HEK293T (cell line): Measurements from ENCODE around the gene FSD2.
A peak's percentile ranks its signal among the peaks of the same experiment; 100 is the strongest.

Experiments used
- FOXA1 ChIP-seq: fragments of 450-650 bp; IDR thresholded peaks from 2 replicates; pipeline ENCODE4 v1.6.1; 2016; ENCODE audit warnings: mild to moderate bottlenecking
- FOXM1 ChIP-seq: fragments of 450-650 bp; IDR thresholded peaks from 2 replicates; pipeline ENCODE4 v1.6.1; 2017; ENCODE audit warnings: mild to moderate bottlenecking, borderline replicate concordance
- LEF1 ChIP-seq: fragments of 450-650 bp; IDR thresholded peaks from 2 replicates; pipeline ENCODE4 v1.6.1; 2017; ENCODE audit warnings: mild to moderate bottlenecking, borderline replicate concordance
- TARDBP ChIP-seq: fragments of 450-650 bp; IDR thresholded peaks from 2 replicates; pipeline ENCODE4 v1.6.1; 2016

DNA sequence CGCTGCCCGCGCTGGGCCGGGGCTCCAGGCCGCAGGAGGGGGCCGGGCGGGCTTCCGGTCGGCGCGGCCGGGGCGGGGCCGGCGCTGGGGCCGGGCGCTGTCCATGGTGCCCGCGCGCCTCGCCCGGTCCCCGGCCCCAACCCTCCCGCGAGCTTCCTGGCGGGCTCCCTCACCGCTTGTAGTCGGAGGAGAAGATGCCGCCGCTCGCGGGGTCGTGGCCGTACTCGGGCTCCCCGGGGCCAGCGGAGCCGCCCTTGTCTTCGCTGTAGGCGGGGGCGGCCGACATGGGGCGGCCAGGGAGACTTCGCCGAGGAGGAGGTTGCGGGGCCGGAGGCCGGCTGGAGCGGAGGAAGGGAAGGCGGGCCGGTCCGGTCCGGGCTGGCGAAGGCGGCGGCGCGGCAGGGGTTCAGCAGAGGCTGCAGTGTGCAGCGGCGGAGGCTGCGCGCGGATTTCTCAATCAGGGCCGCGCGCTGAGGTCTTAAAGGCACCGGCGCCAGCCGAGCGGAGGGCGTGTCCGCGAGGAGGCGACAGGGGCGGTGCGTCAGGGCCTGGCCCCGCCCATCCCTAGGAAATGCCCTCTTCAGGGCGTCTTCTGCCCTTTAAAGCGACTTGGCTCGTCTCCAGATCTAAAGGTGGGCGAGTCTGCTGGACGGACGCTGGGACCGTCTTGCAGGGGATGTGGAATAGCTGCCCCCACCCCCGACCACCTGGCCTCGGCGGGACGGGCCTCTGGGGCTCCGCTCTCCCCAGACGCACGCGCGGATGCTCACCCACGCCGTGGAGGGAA is 96.3 kb downstream of the FSD2 start, which contains the start of gene AP3B2:
- TF ChIP-seq FOXM1 (peak; percentile 43; the same call in 1 of the 2 replicates), TARDBP (no peak), FOXA1 (no peak), LEF1 (no peak)
